Measurements from ENCODE around the gene ZNF543.
"Not testable (repeated sequence)": the region's sequence is repeated elsewhere in the genome, so short reads cannot be mapped to it uniquely, and the experiment has no call there.

The ZNF543 gene

DNA sequence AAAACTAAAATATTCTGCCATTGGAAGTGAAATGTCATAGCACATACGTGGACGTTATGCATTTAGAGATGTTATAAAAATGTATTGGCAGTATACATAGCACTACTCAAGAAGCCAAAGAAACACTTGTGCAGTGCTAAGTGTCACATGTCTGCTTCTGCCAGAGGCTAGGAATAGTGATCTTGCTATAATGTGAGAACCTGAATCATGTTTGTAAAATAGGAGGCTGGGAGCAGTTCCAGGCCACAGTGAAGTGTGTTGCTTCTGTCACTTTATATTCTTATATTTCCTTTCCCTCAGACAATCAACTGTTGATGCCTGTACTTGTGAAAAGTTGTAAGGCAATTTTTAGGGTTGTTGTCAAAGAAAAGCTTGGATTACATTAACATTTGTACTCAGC lies 46.5 kb downstream of the ZNF543 start:
- in situ Hi-C loops (cut with HindIII; ENCODE audit: low pct_ligation_motif_present, low pct_unique_long_range_greater_than_20kb, low sequenced_read_pairs): no loop called here

DNA sequence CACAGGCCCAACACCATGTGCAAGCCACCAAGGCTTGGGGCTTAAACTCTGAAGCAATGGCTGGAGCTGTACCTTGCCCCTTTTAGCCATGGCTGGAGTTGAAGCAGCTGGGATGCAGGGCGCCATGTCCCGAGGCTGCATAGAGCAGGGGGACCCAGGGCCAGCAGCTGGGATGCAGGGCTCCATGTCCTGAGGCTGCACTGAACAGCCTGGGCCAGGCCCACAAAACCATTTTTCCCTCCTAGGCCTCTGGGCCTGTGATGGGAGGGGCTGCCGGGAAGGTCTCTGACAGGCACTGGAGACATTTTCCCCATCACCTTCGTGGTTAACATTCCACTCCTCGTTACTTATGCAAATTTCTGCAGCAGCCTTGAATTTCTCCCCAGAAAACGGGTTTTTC lies 53.9 kb downstream of the ZNF543 start:
- no peak for DNase-seq
- in situ Hi-C loops (cut with HindIII; ENCODE audit: low pct_ligation_motif_present, low pct_unique_long_range_greater_than_20kb, low sequenced_read_pairs): no loop called here

More for the DNA sequence above, 46.5 kb downstream of the ZNF543 start:
- no peak for DNase-seq

DNA sequence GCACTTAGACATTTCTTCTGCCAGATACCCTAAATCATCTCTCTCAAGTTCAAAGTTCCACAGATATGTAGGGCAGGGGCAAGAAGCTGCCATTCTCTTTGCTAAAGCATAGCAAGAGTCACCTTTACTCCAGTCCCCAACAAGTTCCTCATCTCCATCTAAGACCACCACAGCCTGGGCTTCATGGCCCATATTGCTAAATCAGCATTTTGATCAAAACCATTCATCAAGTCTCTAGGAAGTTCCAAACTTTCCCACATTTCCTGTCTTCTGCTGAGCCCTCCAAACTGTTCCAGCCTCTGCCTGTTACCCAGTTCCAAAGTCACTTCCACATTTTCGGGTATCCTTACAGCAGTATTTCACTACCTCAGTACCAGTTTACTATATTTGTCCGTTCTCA lies 54.4 kb downstream of the ZNF543 start:
- in situ Hi-C loops (cut with HindIII; ENCODE audit: low pct_ligation_motif_present, low pct_unique_long_range_greater_than_20kb, low sequenced_read_pairs); DNase-seq: not testable (repeated sequence)

DNA sequence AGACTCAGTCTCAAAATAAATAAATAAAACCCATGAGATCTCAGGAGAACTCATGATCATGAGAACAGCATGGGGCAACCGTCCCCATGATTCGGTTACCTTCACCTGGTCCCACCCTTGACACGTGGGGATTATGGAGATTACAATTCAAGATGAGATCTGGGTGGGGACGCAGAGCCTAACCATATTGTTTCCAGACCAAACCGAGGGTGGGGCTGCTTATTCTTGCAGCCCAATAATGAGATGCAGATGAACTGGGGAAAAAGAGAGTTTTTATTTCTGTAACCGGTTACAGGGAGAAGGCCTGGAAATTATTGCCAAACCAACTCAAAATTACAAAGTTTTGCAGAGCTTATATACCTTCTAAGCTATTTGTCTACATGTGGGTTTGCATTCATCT lies 55.9 kb downstream of the ZNF543 start:
- DNase-seq: no peak
- in situ Hi-C loops (cut with HindIII; ENCODE audit: low pct_ligation_motif_present, low pct_unique_long_range_greater_than_20kb, low sequenced_read_pairs): no loop called here

DNA sequence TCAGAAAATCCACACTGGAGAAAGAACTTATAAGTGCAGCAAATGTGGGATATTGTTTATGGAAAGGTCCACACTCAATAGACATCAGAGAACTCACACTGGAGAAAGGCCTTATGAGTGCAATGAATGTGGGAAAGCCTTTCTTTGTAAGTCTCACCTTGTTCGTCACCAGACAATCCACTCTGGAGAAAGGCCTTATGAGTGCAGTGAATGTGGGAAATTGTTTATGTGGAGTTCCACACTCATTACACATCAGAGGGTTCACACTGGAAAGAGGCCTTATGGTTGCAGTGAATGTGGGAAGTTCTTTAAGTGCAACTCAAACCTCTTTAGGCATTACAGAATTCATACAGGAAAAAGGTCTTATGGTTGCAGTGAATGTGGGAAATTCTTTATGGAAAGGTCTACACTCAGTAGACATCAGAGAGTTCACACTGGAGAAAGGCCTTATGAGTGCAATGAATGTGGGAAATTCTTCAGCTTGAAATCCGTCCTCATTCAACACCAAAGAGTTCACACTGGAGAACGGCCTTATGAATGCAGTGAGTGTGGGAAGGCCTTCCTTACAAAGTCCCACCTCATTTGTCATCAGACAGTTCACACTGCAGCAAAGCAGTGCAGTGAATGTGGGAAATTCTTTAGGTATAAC lies 57.4 kb downstream of the ZNF543 start:
- in situ Hi-C loops (cut with HindIII; ENCODE audit: low pct_ligation_motif_present, low pct_unique_long_range_greater_than_20kb, low sequenced_read_pairs): no loop called here
- no peak for DNase-seq
